Measurements from ENCODE around the gene HSPG2. TPM values are rescaled to one million over a fixed set of nuclear protein-coding genes. Genes with fewer than 3 reads are reported as not detected.

HSPG2 gene
- total and polyA plus RNA-seq, 9 of the 15 experiments (the other 6 are each of a cell fraction or from before 2014, with no cell fraction given): 0.14 to 160 (median 15.7) TPM

DNA sequence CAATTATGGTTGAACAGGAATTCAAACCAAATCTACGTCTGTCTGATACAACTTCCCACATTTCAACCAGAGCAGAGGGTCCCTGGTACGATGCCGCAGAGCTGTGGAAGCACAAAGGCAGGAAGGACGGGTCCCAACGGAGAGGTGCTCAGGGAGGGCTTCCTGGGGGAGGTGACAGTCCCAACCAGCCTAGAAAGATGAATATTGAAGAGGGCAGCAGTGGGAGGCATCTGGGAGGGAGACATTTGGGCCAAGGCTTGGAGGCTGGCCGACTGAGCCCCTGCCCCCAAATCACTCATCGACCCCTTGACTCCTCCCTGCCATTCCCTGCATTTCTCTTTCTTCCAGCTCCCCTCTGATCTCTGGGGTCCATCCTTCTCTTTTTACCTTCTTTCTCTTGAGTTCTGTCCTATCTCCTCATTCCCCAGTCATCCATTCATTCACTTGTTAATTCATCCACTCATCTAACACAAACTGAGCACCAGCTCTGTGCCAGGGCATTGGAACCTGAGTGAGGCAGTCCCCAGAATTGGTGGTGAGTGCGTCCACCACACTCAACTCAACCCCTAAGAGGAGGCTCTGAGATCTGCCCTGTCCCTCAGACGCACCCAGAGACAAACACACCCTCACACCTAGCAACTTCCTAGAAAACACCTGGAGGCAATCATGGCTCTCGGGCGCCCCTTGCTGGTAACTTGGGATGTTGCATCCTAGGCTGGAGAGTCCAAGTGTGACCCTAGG, 26.5 kb upstream of the HSPG2 start:
- peaks cover 4 to 9% of the 10 kb centered on the region in 2 experiments; a peak in 3 of 5 replicates for H3K4me1 ChIP-seq (replicated peaks in 1 of 2; ENCODE audit: control insufficient read depth in 2 of 2, insufficient read depth in 2 of 2, low read length in 2 of 2)
- DNase-seq (ENCODE audit: extremely low read depth in 1 of 4, low spot score in 3 of 4): peak; percentile 87 to 93 (median 89)
- no peaks in the 10 kb centered on the region for H3K9me1 ChIP-seq (ENCODE audit: control insufficient read depth, insufficient read depth, low read length)
- ChIA-PET POLR2A (interaction anchor here (1.0 kb wide), 1 partner anchor 301 kb away, joined by 3 read pairs; no protein-coding TSS in a partner anchor), CTCF (ENCODE audit: low intra/inter-chr PET ratio) (interaction anchor here (0.6 to 1.1 kb wide), 6 partner anchors 8 to 301 kb away, joined by 3 to 7 read pairs (median 3); no protein-coding TSS in a partner anchor)
- peak overlapping the region in 1 of 2 experiments; percentile 12; a peak in 2 of 4 replicates for H3K9ac ChIP-seq (ENCODE audit: insufficient read depth in 1 of 2, low read depth in 2 of 2, low read length in 2 of 2)
- no peaks in the 10 kb centered on the region for H3K36me3 ChIP-seq (ENCODE audit: control insufficient read depth, insufficient read depth, low read length)
- in situ Hi-C loops (cut with MboI) (no loop called here), intact Hi-C loops (cut with micrococcal nuclease) (loop anchor here (1.0 to 10.0 kb wide), 6 partner anchors 57 to 449 kb away; no protein-coding TSS in a partner anchor)
- peak; percentile 97 for ATAC-seq
- no peaks in the 10 kb centered on the region for H3K9me3 ChIP-seq (replicated peaks; ENCODE audit: control insufficient read depth, insufficient read depth, low read depth, low read length)
- H3K27ac ChIP-seq (ENCODE audit: extremely low read depth, low read depth, low read length): no peak overlapping the region; the same call in 2 of the 3 replicates
- H2AFZ ChIP-seq (ENCODE audit: low read depth, low read length): peak overlapping the region; percentile 85
- H3K79me2 ChIP-seq (ENCODE audit: control insufficient read depth, insufficient read depth, low read length): no peaks in the 10 kb centered on the region
- no peaks in the 10 kb centered on the region for H4K20me1 ChIP-seq (replicated peaks; ENCODE audit: control insufficient read depth, insufficient read depth, low read length)
- FAIRE-seq: peak; percentile 97
- H3K27me3 ChIP-seq (ENCODE audit: control insufficient read depth in 2 of 2, insufficient read depth in 2 of 2, low read length in 2 of 2): peaks cover 2 to 6% of the 10 kb centered on the region in 2 experiments; a peak in 2 of 5 replicates
- 54% methylated on average over 11 of the region's 11 CpGs for WGBS (ENCODE audit: insufficient coverage, low coverage, missing lambda C conversion rate)
- no peak overlapping the region for H3K4me3 ChIP-seq
- 0 out of 2 replicates have a peak overlapping the region, but pooled peaks have one; percentile 27 for H3K4me2 ChIP-seq (ENCODE audit: insufficient read depth, low read length)
- no TSS peak for BruUV-seq (replicated peaks)
- TF ChIP-seq ZZZ3 (IDR thresholded peaks at IDR 0.05) (no peak), XRCC3 (IDR thresholded peaks at IDR 0.05) (no peak), ZNF699 (CRISPR knock-in tag; IDR thresholded peaks at IDR 0.05; ENCODE audit: insufficient replicate concordance) (no peak), PRMT5 (CRISPR knock-in tag; IDR thresholded peaks at IDR 0.05) (no peak), FOXK2 (conservative IDR thresholded peaks at IDR 0.05 in 1 of 2, IDR thresholded peaks at IDR 0.05 in 1 of 2; ENCODE audit: low read depth in 2 of 2) (peak in 1 of 2 experiments; percentile 57; a peak in 1 of 4 replicates), ZNF316 (IDR thresholded peaks at IDR 0.05) (no peak), KAT8 (IDR thresholded peaks at IDR 0.05; ENCODE audit: low read depth) (no peak), SMARCE1 (IDR thresholded peaks at IDR 0.05) (no peak), SIRT6 (IDR thresholded peaks at IDR 0.05; ENCODE audit: low read depth, low read length) (no peak), ESRRA (IDR thresholded peaks at IDR 0.05; ENCODE audit: borderline replicate concordance, low read depth) (no peak), ZNF347 (CRISPR knock-in tag; IDR thresholded peaks at IDR 0.05; ENCODE audit: low read depth) (no peak), ZBTB2 (IDR thresholded peaks at IDR 0.05) (no peak), HLTF (IDR thresholded peaks at IDR 0.05) (0 out of 2 replicates have a peak, but pooled peaks have one; percentile 16), ILF3 (IDR thresholded peaks at IDR 0.05; ENCODE audit: borderline replicate concordance) (no peak), SNRNP70 (optimal IDR thresholded peaks at IDR 0.05; ENCODE audit: low read depth, low read length) (no peak), CSDE1 (IDR thresholded peaks at IDR 0.05) (no peak)
- TF ChIP-seq, protein P1, sequence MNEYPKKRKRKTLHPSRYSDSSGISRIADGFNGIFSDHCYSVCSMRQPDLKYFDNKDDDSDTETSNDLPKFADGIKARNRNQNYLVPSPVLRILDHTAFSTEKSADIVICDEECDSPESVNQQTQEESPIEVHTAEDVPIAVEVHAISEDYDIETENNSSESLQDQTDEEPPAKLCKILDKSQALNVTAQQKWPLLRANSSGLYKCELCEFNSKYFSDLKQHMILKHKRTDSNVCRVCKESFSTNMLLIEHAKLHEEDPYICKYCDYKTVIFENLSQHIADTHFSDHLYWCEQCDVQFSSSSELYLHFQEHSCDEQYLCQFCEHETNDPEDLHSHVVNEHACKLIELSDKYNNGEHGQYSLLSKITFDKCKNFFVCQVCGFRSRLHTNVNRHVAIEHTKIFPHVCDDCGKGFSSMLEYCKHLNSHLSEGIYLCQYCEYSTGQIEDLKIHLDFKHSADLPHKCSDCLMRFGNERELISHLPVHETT (CRISPR knock-in tag; conservative IDR thresholded peaks at IDR 0.05 in 1 of 2, IDR thresholded peaks at IDR 0.05 in 1 of 2): no peak
- TF ChIP-seq, protein P2, sequence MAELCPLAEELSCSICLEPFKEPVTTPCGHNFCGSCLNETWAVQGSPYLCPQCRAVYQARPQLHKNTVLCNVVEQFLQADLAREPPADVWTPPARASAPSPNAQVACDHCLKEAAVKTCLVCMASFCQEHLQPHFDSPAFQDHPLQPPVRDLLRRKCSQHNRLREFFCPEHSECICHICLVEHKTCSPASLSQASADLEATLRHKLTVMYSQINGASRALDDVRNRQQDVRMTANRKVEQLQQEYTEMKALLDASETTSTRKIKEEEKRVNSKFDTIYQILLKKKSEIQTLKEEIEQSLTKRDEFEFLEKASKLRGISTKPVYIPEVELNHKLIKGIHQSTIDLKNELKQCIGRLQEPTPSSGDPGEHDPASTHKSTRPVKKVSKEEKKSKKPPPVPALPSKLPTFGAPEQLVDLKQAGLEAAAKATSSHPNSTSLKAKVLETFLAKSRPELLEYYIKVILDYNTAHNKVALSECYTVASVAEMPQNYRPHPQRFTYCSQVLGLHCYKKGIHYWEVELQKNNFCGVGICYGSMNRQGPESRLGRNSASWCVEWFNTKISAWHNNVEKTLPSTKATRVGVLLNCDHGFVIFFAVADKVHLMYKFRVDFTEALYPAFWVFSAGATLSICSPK (IDR thresholded peaks at IDR 0.05; ENCODE audit: borderline replicate concordance): no peak
